K562 (cell line): ENCODE measurements around the gene SLIT2. TPM values are rescaled to one million over a fixed set of nuclear protein-coding genes. Genes with fewer than 3 reads are reported as not detected.

Experiments
- CREB5 ChIP-seq: fragments of 250-450 bp; sonication (Bioruptor Pico); IDR thresholded peaks from 2 replicates; pipeline ENCODE4 v1.5.0; 2020; ENCODE audit warnings: mild to moderate bottlenecking
- GATAD2B ChIP-seq: fragments of 450-650 bp; IDR thresholded peaks from 2 replicates; pipeline ENCODE4 v1.6.1; 2017; ENCODE audit warnings: mild to moderate bottlenecking, borderline replicate concordance
- MGA ChIP-seq: fragments of 450-650 bp; IDR thresholded peaks from 2 replicates; pipeline ENCODE4 v1.6.1; 2016; ENCODE audit warnings: mild to moderate bottlenecking, moderate library complexity
- POLR3A ChIP-seq: IDR thresholded peaks from 2 replicates; pipeline ENCODE4 v1.6.1; 2011; ENCODE audit warnings: borderline replicate concordance, mild to moderate bottlenecking, moderate library complexity; ENCODE audit not compliant: insufficient read length, insufficient read depth; ENCODE audit errors: extremely low read depth
- ZNF57 ChIP-seq: fragments of 450-650 bp; formaldehyde crosslinking; IDR thresholded peaks from 2 replicates; pipeline ENCODE4 v1.4.0; 2020; ENCODE audit warnings: mild to moderate bottlenecking, moderate library complexity
- polyA plus RNA-seq, 8 experiments: library from polyadenylated mRNA; depleted of rRNA in 4 of 8; stranded (reverse) in 5 of 8; unstranded in 3 of 8; fragments of >200 nt; fragmentation: Nextera tagmentation in 2 of 8; fragmentation: Illumina TruSeq in 1 of 8; extraction: Ambion mirVana in 2 of 8; extraction: Trizol in 1 of 8; gene quantifications; 2 replicates each; pipeline versions ENCODE4 v1.2.1 to v1.2.3, GENCODE V29; 2011 to 2014; ENCODE audit warnings: inconsistent platforms in 1 of 8, missing spikeins in 1 of 8
- total RNA-seq, 7 experiments: library from RNA; depleted of rRNA in 6 of 7; stranded (reverse); fragments of >200 nt in 6 of 7; fragmentation: Illumina TruSeq in 2 of 7; extraction: Trizol in 2 of 7; gene quantifications; 2 replicates each; pipeline versions ENCODE4 v1.2.1 to v1.2.3, GENCODE V29; 2011 to 2021; ENCODE audit warnings: low replicate concordance in 1 of 7

SLIT2 gene
- total and polyA plus RNA-seq, 9 of the 15 experiments (the other 6 are each of a cell fraction or from before 2014, with no cell fraction given): 1.8 to 8.1 (median 4.1) TPM

- TF ChIP-seq GATAD2B (no peak), ZNF57 (CRISPR knock-in tag) (no peak), MGA (no peak), CREB5 (CRISPR knock-in tag) (no peak), POLR3A (no peak)
These were observed 3.5 kb downstream of the SLIT2 start (continued) for GRCh38 chr4:20255251-20255586.
